Kidney capillary endothelial cell (primary cell): ENCODE data around the gene DCTN2.

Source experiments
- DNase-seq: peaks from one replicate; pipeline ENCODE4 v3.0.0-alpha.2; 2018; ENCODE audit warnings: low spot score

The DCTN2 gene

DNA sequence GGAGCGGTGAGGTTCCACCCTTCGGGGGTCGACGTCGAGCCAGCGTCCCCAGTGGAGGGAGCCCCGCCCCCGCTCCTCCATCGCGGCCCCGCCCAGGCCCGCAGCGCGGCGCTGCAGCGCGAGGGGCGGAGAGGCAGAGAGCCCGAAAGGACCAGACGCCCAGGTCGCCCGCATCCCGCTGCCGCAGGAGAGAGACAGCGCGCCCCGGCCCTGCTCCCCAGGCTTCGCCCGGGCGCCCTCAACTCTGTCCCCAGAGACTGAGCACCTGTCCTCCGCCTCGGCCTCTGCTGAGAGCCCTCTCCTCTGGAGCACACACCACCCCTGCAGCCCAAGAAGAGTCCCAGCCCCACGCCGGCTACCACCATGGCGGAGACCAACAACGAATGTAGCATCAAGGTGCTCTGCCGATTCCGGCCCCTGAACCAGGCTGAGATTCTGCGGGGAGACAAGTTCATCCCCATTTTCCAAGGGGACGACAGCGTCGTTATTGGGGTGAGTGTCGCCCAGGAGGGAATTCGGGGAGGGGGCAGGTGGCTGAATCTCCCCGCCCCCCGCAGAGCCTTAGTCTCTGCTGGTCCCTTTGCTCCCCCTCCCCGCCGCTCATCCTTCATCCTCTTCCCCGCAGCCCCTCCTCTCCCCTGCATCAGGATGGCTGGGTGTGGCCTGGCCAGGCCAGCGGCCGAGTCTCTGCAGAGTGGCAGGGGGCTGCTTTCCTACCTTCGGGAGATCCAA lies 3.1 kb upstream of the DCTN2 start, which contains the start of gene KIF5A:
Gene KIF5A, plus strand, starts transcription at position 136 of the 732 bp plus-strand sequence. Its CDS starts 228 bp downstream, at position 364.
- no peak for DNase-seq

DNA sequence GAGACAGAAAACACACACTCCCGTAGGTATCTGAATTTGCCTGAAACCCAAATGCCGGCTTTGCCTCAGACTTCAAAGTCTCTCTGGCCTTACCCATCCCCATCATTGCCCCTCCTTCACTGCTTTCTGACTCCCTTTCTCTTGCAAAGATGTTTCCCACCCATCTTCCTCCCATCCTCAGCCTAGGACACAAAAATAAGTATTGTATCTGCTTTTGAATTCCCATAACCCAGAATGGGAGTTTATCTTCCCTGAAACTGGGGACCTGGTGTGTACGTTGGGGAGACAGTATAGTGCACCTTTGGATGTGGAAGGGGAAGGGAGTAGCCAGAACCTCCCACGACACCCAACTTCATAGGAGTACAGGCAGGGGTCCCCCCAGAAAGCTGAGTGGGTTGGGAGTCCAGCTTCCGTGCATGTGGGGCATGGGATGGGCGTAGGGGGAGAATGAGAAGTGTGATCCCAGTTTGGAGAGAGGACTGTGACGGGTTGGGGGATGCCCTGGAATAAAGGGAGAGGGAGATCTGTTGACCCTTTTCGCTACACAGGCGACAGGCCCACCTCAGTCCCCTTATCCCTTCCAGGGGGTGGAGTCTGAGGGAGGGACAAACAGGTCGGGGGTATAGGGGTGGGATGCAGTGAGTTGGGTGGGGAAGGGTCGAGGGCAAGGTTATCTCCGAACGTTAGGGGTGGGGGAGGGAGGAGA lies 2.4 kb upstream of the DCTN2 start:
- no peak for DNase-seq

- no peak for DNase-seq
Observed at GRCh38 chr12:57548488-57548887, 1.5 kb upstream of the DCTN2 start.

DNA sequence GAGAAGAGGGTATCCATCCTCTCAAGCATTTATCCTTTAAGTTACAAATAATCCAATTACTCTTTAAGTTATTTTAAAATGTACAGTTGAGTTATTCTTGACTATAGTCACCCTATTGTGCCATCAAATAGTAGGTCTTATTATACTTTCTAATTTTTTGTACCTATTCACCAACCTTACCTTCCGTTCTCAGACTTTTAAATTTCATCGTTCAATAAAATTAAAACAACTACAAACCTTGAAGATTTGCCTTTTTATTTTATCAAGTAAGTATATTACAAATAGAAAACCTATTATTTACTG lies 972 bp upstream of the DCTN2 start:
- DNase-seq: no peak

DNA sequence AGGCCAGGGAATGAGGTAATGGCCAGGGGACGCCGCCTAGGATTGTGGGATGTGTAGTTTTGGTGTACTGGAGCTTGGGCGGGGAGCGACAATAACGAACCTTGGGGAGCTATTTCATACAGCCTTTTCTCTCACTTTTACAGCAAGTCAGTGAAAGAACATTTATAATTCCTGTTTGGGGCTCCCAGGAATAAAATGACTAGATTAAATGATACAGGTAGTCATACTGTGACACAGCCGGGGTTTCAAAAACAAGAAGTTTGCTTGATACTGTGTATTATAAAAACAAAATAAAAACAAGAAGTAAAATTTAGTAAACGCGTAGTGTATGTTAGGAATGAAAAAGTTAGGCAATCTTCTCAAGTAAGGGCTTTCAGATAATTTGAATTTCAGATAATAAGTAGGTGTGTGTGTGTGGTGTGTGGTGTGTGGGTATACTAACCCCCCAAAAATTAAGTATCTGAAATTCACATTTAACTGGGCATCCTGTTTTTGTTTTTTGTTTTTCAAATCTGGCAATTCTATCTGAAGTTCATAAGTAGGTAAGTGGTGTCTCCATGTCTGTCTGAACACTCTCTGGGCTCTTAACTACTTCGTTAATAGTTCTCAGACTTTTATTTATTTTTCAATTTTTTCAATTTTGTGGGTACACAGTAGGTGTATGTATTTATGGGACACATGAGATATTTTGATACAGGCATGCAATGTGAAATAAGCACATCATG lies 458 bp upstream of the DCTN2 start:
- DNase-seq: no peak

DNA sequence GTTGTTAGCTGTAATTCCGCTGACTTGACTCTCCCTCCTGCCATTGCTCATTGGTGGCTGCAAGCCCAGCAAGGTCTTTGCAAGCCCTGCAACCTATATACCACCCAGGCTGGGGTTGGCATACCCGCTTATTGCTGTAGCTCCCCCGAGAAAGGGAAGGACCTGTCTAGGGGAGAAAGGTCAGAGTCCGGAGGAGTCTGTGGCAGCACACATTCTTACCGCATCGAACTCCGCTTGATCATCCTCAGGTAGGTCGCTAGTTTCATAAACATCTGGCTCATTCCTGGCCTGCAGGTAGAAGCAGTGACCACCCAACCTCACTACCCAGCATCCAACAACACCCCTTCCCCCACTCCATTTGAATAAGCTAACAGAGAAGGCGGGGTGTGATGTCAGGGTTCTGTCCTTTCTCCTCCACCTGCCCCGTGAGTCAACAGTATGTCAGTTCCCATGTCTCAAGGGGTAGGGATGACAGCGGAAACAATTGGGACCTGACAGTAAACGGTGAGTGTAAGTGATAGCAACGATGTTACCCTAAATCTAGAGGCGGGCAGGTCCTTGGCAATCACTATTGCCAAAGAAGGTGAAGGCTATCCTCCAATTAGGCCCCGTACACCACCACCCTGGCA lies 1.1 kb downstream of the DCTN2 start:
- no peak for DNase-seq

DNA sequence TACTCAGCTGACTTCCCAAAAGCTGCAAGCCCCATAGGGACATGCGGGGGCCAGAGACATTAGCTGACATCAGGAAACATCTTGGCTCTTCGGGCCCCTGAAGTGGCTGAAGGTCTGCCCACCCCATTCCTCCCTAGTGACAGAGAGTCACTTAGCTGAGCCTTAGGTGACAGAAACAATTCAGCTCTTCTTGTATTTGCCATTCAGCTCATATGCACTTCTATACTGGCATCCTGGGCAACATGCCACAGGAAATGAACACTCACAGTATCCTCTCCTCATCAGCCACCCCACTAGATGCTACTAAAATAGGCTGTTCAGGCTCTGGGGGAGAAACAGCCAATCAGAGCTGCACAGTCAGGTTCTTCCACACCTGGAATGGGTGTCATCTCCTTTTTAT lies 3.4 kb downstream of the DCTN2 start:
- peak; percentile 36 for DNase-seq

DNA sequence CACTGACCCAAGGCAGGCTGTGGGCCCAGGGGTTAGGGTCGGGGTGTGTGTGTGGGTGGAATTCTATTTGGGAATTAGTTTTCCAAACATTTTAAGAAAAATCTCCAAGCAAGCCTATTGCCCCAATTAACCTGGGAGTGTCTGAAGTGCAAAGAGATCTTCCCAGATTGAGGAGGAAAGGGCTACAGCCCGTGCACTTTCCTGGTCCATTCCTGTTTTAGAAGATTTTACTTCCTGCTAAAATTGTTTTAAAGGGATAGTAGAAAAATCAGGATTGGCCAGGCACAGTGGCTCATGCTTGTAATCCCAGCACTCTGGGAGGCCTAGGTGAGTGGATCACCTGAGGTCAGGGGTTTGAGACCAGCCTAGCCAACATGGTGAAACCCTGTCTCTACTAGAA lies 5.3 kb downstream of the DCTN2 start:
- no peak for DNase-seq

DNA sequence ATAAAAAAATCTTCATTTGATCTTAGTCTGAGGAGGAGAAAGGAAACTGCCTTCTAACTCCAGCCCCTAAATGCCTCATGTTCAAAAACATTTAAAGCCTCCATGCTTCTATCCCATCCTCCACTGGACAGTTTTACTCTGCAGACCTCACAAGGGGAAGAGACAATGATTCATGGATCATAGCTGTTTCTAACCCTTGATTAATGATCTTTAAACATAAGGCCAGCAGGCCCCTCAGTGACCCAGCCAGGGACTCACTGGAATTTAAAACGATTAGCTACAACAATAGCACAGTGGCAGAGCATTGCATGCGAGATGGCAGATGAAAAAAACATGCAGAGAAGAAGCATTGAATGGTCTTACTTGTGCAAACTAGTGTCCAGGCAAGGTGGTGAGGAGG lies 6.0 kb downstream of the DCTN2 start:
- DNase-seq: no peak

DNA sequence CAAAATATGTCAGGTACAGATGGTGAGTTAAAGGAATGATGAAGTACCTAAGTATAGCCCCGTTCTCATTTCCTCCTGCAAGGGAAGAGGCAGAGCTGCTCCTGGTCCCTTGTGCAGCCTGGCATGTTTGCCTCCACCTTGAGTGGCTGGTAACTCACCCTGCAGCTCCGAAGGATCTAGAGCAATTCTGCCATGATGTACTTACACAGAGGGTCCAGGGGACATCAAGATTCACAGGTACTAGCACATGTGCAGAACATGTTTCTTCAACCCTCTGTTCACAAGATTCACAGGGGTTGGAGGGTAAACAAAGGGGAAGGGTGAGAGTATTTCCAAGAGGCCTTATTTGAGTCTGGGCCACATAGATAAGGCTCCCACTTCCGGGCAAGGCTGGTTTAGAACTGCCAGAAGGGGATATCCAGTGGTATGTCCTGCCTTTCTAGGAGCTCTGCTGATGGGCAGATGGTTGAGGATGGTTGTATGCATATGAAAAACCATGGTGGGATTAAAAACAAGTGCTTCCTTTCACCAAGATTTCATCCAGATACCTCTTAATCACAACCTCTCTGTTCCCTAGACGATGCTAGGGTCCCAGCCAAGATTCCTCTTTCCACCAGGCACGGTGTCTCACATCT lies 7.7 kb downstream of the DCTN2 start:
- DNase-seq: no peak

- no peak for DNase-seq
Observed at GRCh38 chr12:57536597-57536942, 10.4 kb downstream of the DCTN2 start.

DNA sequence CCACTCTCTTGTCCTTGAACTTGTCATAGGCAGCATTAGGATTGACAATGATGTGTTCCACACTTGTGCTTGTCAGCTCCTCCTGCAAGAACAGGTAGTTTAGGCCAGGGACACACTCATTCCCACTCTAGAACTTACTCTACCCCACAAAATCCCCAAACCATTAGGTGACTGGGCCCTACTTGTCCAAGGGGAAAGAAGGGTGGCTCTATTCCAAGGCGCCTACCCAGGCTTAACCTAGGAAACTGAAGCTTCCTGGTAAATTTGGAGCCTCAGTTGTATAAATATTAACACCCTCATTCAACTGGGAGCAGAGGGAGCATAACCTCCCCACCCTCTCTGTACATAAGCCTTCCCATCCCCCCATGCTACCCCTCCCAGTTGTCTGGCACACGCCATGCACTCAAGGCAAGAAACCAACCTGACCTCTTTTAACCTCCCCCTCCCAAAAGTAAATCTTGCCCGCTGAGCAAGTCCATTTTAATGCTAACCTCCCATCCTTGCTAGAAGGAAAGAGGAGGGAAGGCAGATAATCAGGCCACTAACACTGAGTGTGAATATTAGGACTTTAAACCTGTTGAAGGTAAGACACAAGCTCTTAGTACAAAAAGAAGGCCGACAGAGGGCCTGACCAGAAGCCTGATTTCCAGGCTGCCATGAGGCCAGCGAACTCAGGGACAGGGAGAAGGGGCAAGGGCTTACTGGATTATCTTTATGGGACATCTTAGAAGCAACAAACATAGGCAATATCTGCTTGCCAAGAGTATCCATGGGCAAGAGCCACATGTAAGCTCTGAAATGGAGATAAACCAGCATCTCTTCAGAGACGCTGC lies 11.0 kb downstream of the DCTN2 start:
- no peak for DNase-seq

- no peak for DNase-seq
Observed at GRCh38 chr12:57534991-57535543, 11.9 kb downstream of the DCTN2 start.

DNA sequence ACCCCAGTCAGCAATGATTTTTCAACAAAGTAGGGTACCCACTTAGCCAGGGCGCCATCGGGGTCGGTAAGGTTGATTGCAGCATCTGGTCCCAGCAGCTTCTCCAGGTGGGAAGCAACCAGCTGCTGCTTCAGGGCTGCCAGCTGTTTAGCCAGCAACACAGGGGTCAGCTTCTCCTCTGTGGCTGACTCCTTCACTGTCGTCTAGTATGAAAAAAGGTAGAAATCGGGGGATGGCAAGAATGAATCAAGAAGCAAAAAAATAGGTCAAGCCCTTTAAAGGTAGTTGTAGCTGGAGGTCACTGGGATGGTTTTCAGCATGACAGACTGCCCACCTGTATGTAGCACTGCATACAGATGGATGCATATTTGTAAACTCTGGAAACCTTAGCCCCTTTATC lies 12.7 kb downstream of the DCTN2 start:
- DNase-seq: no peak

- DNase-seq: no peak
Observed at GRCh38 chr12:57533108-57533507, 13.9 kb downstream of the DCTN2 start.

DNA sequence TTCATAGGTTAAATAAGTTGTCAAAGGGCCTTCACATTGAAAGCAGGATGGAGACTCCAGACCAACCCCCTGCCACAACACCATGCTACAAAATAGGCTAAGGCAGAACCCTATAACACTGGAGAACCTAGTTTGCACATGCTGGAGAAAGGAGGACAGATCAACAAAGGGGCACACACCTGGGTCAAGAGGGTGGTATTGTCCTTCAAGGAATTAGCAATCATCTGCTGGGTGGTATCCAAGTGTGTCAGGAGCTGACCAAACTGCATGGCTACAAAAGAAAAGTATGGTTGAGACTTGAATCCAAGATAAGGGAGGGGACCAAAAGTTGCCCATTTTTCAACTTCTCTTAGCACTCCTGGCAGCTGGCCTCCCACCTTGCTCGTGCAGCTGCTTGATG lies 15.2 kb downstream of the DCTN2 start:
- DNase-seq: no peak

DNA sequence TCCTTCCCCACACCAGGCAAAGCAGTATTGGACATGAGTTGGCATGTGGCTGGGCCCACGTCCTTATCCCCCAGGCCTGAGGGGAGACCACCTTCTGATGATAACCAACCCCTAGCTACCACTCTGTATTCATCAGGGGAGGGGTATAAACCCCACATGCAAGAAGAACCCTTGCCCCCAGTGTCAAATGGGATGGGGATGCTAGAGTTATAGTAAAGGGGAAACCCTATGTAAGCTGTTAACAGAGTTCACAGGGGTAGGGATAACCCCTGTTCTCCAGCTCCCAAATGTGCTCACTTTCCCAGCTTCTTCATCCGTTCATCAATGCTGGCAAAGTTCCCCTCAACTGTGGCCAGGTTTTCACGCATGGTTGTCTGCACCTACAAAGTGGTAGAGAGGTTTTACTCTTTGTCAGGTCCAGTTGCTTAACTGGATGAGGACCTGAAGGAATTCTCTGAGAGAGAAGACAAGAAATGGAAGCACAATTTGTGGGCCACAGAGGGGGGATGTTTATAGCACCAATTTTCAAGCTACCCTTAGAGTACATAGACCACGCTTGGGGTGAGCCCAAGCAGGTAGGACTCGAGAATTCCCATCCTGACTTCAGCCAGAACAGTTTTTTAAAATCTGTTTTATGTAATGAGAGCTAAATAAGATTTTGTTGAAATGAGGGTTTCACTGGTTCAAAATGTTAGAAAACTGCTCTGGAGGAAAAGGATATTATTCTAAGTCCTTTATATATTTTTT lies 16.4 kb downstream of the DCTN2 start:
- DNase-seq: no peak

DNA sequence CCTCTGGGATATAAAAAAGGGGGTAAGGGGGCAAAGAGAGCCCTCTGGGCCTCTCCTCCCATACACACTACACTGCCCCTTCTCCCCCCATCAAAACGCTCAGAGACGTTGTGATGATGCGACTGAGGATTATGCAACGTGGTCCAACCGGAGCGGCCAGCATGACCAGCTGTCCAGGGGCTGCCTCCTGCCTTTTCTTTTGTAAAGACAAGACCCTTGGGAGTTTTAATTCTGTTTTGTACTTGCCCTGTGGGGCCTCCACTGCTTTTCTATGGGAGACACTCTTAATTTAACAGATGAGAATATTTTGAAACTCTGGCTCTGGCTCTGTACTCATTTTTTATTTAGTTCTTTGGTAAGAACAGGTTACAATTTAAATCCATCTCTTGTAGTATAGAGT lies 17.2 kb downstream of the DCTN2 start:
- DNase-seq: no peak

DNA sequence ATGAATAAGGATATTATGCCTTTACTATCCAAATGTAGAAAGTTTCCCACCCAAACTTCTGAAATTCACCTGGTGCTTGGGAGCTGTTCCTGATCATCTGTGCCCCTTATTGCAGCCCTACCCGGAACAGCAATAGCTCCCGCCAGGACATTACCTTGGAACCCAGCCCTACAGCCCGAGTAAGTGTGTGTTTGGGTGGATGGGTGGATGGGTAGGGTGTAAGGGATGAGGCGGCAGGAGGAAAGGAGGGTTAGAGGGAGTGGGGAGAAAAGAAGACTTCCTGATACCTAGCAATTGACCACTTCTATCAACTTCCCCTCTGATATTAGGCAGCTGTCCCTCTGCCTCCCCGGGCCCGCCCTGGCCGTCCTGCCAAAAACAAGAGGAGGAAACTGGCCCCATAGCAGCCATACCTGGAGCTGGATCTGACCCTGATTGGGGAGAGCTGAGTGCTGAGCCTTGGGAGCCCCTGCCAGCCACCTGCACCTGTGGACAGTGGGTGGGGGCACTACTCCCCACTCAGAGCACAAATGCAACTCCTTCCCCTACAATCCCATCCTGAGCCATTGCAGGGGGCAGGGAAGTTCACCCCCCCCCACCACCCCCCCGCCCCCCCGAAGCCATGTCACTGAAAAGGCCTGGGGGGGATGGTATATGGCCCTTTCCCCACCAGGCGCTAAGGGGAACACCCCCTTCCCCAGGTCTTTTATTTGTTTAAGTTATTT lies 18.0 kb downstream of the DCTN2 start:
- no peak for DNase-seq

DNA sequence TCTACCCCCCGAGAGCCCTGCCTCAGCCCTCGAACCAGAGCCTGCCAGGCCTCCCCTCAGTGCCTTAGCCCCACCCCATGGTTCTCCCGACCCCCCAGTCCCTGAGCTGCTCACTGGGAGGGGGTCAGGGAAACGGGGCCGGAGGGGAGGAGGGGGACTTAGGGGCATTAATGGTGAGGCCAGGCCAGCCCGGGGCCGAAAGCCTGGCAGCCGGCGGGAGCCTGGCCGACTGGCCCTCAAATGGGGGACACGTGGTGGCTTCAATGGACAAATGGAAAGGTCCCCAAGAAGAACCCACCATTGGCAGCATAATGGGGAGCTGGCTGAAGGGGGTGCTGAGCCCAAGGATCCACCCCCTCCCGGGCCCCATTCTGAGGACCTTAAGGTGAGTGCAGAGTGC lies 18.8 kb downstream of the DCTN2 start:
- DNase-seq: no peak
